Dedifferentiated amniotic fluid mesenchymal stem cell (primary cell): ENCODE results near the gene KRT38.
A peak's percentile ranks its signal among the peaks of the same experiment; 100 is the strongest.

Experiments
- DNase-seq: peaks from one replicate; pipeline ENCODE4 v3.0.0-alpha.2; 2016; ENCODE audit errors: extremely low spot score

The KRT38 gene

DNA sequence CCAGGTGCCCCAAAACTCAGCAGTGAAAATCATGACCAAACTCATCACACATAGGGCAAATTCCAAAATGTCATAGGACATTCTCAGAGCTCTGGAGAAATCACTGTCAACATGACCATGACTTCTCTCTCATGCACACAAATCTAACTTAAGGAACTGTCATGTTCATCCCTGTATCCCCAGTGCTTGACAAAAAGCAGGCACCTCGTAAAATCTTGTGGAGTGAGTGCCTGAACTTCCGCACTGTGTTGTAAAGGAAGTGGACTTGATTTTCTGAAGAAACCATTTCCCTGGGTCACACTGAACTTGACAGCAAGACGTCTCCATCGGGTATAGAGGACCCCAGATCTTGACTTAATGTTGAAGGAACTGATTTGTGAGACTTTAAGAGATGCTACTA lies 19.2 kb downstream of the KRT38 start:
- no peak for DNase-seq

DNA sequence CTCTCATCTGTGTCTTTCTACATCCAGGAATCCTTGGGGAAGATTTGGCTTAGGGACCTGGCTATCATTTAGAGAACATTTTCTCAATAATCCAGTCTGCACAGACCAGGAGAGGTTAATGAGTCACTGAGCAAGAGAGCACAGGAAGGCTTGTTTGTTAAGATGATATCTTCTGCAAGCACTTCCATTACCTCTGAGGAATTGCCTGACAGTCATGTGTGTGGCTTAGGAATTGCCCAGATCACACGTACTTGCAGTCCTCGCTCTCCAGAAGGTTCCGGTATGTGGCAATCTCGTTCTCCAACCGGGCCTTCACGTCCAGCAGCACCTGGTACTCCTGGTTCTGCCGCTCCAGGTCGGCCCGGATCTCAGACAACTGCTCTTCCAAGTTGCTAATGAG lies 19.7 kb downstream of the KRT38 start:
- no peak for DNase-seq

DNA sequence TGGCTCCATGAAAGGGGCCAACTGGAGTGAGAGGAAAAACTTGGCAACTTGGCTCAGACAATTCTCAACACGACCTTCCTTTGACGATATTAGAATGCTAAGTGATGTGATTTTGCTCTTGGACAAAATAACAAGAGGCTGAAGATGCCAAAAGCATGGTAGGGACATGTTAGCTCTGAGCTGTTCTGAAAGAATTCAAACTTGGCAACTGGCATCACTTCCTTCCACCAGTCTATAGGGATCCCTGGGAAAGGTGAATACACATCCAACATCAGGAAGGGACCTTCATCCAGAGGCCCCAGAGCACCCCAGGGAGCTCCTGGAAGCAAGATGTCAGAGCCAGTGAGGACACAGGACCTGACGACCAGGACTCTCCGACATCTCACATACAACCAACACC lies 20.6 kb downstream of the KRT38 start:
- DNase-seq, result no peak

DNA sequence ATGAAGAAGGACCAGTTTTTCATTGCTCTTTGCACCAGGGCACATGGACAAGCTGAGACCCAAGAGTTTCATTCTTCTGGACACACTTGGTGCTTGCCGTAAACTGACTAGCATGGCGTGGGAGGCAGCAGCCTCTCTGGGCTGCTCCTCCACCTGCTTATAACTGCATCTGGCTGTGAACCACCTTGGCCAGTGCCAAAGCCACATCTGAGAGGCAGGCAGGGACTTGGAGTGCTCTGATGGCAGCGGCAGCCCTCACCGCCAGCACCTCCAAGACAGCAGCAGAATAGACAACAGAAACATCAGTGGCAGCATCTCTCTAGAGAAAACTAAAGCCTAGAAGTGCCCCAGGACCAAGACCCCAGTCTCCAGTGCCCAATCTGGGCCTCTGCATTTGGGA lies 21.1 kb downstream of the KRT38 start:
- DNase-seq, result no peak

DNA sequence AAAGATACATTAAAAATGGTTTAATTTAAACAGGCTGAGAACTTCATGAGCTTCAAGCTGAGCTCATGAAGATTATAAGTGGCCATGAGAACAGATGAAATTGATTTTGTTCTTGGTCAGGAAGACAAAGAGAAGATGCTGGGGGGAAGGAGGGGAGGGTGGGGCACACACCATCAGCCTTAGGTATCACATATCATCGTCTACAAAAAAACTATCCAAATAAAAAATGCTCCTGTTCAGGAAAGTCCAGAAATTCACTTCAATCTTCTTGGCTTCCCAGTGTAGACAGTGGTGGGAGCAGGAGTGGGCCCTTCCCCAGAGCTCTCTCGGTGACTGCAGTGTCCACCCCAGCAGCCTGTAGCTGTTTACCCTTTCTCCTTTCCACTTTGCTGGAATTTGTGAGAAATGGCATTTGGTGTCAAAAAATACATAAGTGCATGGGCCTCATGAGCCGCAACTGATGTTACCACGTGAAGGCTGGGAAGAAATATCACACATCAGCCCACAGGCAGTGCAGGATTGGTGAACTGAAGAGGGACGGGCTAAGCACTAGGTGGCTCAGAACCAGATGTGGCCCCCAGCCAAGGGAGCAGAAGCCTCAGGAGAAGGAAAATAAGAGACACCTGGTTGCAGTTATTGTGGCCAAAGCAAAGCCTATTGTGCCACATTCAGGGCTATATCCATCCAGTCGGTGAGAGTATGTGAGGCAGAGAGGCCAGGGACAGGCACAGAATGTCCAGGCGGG lies 22.5 kb downstream of the KRT38 start:
- DNase-seq, result no peak

DNA sequence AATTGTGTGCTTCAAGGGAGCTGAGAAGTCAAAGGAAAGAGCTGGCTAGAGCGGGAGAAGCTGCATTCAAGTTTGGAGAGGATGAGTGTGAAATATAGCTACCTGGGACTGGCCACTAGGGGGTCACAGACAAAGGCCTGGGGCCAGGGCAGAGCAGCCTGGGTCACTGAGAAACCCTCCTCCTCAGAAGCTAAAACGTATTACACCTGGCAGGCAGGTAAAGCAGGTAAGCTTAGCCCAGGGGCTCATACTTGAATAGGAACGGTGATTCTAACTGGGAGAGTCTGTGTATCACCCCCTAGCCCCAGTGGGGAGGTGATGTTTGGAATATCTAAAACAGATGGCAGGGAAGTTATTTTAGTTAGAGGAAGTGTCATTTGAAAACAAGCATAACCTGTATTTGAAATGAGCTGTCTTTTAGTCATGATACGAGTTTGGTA lies 23.2 kb downstream of the KRT38 start:
- DNase-seq, result no peak

DNA sequence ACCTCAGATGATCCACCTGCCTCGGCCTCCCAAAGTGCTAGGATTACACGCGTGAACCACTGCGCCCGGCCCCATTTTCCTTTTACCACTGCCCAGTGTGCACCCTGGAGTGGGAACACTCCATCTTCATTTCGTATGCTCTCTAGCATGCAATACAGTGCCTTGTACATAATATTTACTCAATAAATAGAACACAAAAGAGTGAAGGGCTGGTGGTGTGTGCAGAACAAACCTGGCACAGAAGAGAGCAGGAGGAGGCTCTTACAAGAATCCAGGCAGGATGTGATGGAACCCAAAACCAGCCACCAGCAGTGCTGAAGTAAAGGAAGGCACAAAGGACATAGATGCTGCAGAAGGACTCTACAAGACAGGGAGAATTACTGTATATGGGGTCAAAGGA lies 23.7 kb downstream of the KRT38 start:
- no peak for DNase-seq

DNA sequence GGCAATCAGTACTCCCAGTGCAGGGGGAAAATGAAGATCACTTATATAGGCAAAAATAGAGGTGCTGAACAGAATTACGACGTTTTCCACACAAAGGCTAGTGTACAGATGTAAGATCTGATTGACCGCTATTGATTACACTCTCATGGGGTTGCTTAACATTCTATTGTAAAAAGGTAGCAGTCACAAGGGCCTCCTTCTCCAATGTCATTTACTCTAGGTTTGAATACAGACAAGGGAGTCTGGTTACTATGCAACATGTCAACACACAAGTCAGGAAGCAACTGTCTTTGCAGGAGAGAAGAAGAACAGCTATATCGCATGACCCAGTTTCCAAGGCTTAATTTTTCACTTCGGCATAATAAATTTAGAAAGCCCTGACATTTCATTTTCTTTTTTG lies 24.3 kb downstream of the KRT38 start:
- no peak for DNase-seq

DNA sequence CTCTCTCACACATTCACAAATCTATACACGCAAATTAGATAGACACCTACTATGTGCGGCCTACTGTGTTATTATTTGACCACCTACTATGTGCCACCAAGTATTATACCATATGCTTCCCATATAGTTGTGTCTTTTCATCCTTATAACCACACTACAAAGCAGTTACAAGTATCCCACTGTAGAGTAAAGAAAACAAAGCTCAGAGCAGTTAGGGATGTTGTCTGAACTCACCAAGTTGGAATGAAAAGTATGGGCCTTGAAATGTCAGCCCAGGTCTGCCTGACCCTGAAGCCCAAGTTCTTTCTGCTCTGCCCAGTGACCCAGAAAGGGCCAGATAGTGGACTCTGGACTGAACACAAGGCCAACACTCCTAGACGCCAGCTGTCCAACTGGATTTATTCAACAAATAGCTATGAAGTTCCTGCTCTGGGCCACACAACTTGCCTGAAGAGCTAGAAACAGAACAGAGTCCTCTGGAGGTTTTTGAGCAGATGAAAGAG lies 24.9 kb downstream of the KRT38 start:
- DNase-seq, result no peak

DNA sequence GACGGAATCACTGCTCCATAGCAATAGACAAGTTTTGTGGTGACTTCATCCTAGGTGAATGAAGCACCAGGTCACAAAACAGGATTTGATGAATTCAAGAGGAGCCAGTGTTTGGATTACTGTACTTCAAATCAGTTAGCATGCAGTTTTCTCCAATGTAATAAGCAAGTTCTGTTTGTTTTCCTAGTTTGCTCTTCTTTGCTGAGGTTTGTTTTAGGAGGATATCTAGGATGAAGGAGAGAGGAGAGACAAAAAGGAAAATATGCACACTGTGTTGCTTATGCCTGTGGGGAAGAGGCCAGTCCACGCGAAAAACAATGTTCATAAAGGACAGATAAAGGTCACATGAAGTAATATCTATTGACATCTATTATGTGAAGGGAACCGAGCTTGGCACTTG lies 25.4 kb downstream of the KRT38 start:
- DNase-seq, result no peak

DNA sequence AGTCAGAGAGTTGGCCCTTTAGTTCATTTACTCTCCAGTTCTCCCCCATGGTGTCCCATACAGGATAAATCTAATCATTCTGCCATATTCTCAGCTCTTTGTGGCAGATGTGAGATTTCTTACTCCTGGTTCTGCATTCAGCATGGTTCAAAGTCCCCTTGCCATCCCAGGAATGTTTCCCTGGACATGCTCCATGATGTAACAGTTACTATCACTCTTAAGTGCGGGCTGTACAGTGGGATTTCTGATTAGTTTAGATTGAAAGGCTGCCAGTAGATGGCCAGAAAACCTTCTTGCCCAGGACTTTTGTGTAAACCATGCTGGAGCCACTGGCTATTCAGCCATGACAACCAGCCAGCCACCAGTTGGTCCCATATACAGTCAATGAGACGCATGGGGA lies 26.8 kb downstream of the KRT38 start:
- DNase-seq, result no peak

DNA sequence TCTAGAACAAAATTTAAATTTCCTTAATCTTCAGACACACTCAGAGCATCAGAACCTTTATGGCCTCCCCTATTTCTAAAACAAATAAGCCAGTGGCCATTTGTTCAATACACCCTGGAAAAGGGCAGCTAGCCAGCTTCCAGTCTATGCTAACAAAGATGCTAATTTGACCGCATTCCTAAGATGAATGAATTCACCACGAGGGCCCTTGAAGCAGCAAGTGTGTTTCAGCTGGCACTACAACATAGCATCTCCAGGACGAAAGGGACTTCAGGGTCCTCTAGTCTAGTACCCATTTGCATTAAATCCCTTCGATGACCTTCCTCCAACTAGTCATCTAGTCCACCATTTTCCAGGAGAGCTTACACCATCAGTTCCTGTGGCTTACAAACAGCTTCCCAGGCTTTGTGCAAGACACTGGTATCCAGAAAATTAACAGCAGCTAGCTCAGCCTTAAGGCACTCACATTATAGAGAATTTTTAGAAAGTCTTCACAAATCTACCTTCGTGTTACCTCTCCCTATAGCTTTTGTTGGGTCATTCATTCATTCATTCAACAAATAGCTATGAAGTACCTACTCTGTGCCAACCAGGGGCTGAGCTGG lies 27.3 kb downstream of the KRT38 start:
- no peak for DNase-seq

DNA sequence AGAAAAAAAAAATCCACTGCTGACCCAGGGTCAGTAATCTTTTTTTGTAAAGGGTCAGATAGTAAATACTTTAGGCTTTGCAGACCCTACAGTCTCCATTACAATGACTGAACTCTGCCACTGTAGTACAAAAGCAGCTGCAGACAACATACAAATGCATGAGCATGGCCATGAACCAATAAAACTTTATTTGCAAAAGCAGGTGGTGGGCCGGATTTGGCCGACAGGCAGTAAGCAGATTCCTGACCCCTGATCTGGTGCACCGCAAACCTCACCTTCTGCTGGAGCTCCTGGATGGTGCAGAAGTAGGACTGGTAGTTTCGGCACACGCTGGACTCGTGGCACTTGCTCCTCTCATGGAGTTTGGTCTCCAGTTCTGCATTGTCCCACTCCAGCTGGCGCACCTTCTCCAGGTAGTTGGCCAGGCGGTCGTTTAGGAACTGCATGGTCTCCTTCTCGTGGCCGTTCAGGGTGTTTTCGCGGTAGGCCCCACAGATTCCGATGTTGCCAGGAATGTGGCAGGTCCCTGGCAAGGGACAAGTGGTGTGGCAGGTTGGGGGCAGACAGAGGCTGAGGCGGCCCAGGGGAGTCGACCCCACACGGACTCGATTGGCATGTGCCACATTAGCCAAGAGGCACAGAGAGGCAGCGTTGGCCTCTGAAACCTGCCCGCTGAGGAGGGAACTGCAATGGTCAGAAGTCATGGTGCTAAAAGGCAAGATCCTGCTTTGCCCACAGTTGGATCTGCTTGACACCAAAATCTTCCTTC lies 29.5 kb downstream of the KRT38 start:
- no peak for DNase-seq

DNA sequence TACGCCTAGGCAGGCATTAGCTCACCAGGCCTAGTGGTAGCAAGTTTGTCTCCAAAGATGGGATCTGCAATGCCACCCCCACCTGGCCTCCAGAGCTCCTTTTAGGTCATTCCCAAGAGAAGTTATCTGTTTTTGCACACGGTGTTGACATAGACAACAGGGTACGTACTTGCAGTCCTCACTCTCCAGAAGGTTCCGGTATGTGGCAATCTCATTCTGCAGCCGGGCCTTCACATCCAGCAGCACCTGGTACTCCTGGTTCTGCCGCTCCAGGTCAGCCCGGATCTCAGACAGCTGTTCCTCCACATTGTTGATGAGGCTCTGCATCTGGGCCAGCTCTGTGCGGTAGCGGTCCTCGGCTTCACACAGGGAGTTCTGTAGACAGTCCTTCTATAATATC lies 33.6 kb downstream of the KRT38 start:
- no peak for DNase-seq

DNA sequence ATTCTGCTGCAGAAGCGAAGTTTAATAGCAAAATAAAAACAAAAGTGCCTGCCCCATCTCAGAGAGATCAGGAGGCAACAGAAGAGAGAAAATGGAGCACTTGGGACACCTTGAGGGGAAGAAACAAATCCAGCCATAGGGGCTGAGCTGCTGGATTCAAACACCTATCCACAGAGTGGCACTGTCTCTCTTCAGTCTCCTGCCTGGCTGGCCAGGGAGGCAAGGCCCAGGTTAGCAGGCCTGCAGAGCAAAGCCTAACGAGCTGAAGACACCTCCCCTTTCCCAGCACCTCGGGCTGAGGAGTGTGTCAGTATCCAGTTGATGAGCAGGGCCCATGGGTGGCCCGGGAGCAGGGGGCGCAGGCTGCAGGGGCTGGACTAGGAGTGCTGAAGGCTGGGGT lies 34.6 kb downstream of the KRT38 start:
- no peak for DNase-seq

DNA sequence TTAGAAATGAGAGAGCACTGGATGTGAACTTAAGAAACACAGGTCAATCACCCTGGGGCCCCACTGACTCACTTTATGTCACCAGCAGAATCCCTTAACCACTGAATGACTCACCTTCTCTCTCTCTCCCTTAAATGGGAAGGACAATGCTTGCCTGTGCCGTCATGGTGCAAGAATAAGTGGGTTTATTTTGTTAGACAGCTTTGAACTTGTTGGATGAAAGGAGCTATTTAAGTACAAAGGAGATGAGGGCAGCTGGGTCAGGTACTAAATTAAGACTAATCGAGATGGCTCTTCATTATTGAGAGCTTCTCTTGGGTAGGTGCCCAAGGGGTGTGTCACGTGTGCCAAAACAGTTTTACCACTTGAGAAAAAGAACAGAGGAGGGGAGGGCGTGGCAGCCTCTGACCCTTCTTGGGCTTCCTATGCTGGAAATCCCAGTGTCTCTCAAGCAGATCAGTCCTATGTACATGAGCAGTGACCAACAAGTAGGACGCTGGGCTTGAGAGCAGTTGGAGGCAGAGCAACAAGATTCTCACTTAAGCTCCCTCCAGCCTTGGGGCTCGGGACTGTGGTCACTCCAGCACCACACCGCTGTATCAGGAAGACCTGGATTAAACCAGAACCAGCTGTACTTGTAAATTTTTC lies 36.6 kb downstream of the KRT38 start:
- peak; percentile 78 for DNase-seq

DNA sequence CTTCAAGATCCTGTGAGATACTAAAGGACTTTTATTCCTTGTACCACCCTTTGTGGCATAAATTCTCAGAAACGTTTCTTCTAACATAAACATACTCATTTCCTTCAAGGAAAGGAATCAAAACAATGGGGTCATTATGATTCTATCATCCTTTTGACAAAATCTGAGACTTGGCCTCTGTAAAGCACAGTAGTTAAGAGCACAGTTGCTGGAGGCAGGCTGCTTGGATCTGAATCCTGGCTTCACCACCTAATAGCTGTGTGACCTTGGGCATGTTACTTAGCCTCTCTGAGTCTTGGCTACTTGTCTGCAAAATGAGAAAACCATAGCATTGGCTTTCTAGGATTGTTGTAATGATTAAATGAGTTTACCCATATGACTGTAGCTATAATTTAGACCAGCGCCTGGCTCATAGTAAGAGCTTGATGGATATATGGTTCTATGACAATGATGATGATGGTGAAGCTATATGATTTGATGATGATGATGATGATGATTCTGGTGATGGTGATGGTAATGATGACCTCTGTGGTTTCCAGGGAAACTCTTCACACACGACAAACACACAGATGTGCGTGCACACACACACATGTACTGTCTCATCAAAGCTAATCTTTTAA lies 37.3 kb downstream of the KRT38 start:
- no peak for DNase-seq

DNA sequence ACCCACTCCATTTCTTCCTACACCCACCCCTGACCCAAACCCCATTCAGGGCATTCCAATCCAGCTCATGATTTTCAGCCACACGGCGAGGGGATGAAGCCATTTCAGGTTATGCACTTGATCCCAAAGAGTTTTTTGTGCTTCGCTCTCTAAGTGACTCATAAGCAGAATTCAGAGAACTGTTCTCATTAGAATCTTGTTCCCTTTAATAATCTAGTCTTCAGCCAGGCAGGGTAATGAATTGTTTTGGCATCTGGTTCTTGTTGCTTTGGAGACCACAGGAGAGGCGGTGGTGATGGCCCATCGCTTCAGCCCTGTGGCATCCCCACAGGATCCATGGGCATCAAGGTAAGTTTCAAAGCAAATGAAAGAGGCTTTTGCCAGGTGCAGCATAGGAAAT lies 38.6 kb downstream of the KRT38 start:
- DNase-seq, result no peak

DNA sequence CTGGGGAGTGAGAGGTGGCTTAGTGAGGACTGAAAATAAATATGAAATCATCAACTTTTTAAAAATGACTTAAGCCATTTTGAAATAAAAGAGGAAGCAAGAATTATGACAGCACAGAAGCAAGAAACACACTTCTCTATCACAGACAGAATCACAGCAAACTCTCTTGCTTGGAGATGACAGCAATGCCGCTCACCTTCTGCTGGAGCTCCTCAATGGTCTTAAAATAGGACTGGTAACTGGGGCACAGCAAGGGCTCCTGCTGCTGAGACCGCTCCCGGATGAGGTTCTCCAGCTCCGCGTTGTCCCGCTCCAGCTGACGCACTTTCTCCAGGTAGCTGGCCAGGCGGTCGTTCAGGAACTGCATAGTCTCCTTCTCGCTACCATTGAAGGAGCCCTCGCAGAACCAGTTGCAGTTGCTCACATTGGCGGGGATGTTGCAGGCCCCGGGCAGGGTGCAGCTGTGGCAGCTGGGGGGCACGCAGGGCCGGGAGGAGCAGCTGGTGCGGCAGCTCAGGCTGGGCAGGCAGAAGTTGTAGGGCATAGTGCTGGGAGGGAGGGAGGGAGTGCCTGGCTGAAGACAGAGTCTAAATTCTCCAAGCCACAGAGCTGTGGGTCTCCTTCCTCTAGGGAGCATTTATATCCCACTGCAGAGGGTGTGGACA lies 43.7 kb downstream of the KRT38 start, which contains the start of gene KRT31:
KRT31 (minus strand) TSS at position 613 of the 665 bp plus-strand sequence; CDS start at position 544, 69 bp downstream.
- no peak for DNase-seq

DNA sequence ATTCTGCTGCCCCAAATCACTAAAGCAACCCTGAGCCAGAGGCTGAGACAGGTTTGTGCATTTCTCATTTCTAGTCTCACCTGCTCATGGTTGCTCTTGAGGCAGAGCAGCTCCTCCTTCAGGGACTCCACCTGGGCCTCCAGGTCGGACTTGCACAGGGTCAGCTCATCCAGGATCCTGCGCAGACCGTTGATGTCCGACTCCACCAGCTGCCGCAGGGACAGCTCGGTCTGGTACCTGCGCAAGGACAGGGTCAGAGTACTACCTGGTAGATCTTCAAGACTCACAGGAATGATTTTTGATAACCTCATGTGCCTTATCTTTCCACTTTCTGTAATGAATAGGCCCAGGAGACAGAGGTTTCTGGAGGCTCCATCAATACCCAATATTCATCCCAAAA lies 44.4 kb downstream of the KRT38 start:
- DNase-seq, result no peak

DNA sequence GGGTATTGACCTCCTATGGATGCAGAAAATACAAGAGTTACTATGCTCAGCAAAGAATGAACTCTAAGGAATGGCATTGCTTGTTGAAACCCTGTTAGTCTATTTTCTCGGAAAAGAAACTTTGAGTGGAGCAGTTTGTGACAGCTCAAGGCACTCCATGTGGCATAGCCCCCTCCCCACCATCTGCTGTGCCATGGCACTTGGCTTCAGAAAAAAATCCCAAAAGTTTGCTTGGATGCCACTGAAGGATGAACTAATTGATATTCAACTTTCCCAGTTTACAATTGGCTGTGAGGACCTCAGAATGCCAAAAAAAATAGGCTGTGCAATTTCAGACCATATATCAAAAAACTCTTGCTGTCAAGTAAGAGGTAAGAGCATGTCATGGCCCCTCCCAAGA lies 45.2 kb downstream of the KRT38 start:
- no peak for DNase-seq
